GM19023 (cell line): ENCODE data around the gene KRT86.

Experiments used
- ATAC-seq: cut with Tn5 transposase; IDR thresholded peaks from one replicate; pipeline ENCODE4 v1.9.1; 2021; ENCODE audit warnings: mild to moderate bottlenecking, moderate library complexity; ENCODE audit not compliant: unreplicated experiment

The KRT86 gene

DNA sequence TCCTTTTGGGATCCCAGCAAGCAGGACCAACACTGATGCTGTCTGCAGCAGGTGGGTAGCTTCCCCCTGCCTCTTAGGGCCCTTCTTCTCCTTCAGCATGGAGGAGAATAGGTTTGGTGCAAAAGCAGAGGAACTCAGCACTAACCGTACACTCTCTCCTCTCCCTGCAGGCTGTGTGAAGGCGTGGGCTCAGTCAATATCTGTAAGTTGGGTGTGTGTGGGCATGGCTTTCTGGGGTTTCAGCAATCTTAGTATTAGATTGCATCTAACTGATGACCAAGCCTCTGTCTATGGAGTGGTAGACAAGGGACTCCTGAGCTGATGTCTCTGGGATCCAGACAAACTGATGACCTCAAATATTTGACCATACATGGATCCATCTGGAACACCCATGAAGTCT is 78.5 kb downstream of the KRT86 start:
- ATAC-seq, result no peak

DNA sequence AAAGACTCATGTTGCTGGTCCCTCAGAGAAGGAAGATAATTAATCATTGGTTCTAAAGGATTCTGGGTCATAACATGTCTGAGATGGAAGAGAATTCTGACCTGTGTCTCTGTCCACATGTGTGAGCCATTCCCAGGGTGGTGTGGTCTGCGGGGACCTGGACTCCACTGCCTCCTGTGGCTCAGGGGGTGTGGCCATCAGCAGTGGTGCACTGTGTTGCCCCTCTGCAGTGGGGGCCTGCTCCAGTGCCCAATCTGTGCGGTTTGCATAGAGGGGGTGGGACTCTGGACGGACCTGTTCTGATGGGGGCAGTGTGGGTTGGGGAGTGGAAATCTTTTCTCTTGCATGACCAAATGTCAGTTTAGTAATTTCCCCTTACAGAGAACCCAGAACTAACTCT is 79.3 kb downstream of the KRT86 start:
- ATAC-seq, result no peak

DNA sequence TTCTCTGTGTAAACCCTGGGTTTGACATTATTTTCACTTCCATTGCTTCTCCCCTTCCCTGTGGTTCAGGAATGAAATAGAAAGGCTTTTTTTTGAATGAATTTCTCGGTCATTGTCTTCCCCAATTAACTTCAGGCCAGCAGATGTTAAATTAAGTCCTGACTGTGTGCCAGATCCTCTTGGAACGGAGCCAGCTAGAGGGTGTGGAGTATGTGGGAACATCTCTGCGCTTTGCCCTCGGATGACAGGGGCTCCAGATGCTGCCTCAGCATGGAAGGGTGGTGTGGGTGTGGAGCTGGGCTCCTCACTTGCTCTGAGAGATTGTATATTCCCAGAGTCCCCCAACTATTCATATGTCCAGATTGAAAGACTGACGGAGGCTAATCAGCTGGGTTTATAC is 79.8 kb downstream of the KRT86 start:
- ATAC-seq, result no peak

DNA sequence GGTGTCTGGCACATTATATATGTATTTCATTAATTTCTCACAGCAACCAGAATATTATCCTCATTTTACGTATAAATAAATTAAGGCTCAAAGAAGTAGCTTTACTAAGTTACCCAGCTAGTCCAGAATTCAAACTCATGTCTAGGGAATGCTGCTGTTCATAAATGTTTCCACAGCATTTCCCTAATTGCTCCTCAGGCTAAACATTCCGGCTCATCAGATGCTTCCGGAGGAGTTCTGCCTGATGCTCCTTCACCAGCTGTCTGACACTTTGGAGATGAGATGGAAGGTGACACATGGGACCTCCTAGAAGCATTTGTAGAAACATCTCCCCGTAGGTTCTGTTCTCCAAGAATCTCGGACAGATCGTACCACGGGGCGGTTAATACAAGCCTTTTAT is 80.7 kb downstream of the KRT86 start:
- no peak for ATAC-seq

DNA sequence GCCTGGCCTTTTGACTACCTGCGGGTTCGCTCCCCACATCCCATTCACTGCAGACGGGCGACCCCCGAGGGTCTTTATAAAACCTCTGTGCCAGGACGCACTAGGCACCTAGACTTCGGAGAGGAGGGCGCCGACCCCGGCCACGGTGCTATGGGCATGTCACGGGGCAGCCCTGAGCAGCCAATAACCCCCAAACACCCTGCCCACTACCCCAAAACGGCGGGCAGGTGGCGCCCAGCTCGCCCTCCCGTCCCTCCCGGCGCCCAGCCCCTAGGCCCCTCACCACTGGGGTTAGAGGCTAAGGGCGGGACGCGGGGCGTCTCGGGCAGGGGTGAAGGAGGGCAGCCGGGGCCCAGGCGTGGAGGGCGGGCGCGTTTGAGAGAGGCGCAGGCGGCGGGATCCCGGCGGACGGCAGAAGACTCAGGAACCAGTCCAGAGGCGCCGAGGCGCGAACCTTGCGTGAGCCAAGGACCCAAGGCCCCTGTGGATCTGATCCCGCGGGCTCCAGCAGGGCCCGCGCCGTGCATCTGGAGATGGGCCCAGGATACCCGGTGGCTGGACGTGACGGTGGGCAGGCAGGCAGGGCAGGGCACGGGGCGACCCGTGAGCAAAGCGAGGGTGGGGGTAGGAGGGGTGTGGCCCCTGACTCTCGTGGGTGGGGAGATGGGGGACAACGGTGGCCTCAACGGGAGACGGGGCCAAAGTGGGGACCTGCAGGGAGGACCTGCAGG is 81.8 kb downstream of the KRT86 start:
- no peak for ATAC-seq

DNA sequence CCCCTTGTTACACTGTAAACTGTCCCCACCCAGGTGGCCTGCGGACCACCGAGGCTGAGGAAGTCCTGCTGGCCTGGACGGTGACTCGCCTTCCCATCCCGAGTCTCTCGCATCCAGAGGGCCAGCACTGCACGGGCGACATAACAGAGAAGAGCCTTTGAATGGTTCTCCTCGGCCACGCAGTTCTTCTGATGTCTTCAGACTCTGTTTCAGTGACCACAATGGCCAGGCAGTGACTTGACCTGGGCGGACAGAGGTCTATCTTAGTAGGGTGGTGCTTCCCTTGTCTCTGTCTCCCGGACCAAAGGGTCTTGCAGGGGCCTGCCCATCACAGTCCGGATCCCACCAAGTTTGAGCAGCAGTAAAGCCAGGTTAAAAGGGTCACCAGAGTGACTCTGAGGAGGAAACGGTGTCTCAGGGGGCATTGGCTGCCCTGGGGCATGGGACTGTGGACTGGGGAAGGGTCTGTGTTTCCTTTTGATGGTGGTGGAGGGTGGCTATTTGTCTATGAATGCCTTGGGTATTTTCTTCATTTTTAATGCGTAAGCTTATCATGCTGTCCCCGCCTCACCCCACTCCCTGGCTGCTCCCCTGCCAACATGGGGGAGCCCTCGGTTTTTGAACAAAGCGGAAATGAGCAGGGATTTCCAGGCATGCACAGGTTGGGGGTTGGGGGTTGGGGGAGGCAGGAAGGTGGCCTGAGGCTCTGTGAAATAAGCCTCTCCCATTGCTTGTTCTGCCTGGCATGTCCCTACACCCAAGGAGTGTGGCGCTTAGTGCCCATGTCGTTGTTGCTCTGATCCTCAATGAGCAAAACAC is 82.5 kb downstream of the KRT86 start:
- no peak for ATAC-seq
